Measurements from ENCODE around the gene OR2Y1. TPM values are rescaled to one million over a fixed set of nuclear protein-coding genes. Genes with fewer than 3 reads are reported as not detected.

The OR2Y1 gene

DNA sequence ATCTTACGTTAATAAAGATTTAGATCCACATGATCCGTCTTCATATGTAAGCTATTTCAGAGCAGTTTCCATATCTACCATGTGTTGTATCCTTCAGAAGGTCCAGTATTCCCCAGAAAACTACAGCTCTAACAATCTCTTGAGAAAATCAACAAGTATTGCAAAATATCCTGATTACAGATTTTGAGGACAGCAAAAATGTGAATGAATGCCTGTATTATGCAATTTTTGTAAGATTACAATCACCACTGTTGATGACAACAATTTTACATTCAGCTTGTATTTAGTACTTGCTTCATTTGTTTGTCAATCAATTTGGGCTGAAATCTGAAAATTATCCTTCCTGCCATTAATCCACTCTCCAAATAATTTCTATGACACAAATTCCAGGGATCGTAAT, 47.4 kb downstream of the OR2Y1 start:
- Histone ChIP-seq H3K4me2 (ENCODE audit: low read length) (no peak overlapping the region), H3K27ac (ENCODE audit: low read depth, low read length) (no peak overlapping the region), H3K9ac (ENCODE audit: low read length) (no peak overlapping the region), H2BK15ac (replicated peaks; ENCODE audit: low read depth) (no peak overlapping the region), H3K4me3 (ENCODE audit: low read length) (no peak overlapping the region), H4K8ac (ENCODE audit: low read depth, low read length) (no peak overlapping the region), H3K27me3 (ENCODE audit: insufficient read depth, low read length, poor library complexity) (no peaks in the 10 kb centered on the region), H3K36me3 (ENCODE audit: control insufficient read depth, insufficient read depth, low read length) (no peaks in the 10 kb centered on the region), H2BK5ac (ENCODE audit: low read length) (no peak overlapping the region), H3K56ac (ENCODE audit: low read length) (no peak overlapping the region), H2BK120ac (ENCODE audit: low read depth, low read length) (no peak overlapping the region), H2AK5ac (ENCODE audit: low read length) (no peak overlapping the region), H3K18ac (ENCODE audit: low read length) (no peak overlapping the region), H4K5ac (ENCODE audit: low read length) (no peak overlapping the region), H3K79me2 (ENCODE audit: control insufficient read depth, insufficient read depth, low read length) (no peaks in the 10 kb centered on the region), H3K4me1 (ENCODE audit: control insufficient read depth, low read depth, low read length) (peaks cover 4% of the 10 kb centered on the region), H3K79me1 (ENCODE audit: low read length) (no peaks in the 10 kb centered on the region), H3K23ac (ENCODE audit: low read length) (no peak overlapping the region), H3K4ac (ENCODE audit: low read depth, low read length) (no peak overlapping the region)
- no CpG with 5 or more reads among the region's 3 CpGs for WGBS (ENCODE audit: extremely low coverage, insufficient coverage, low lambda C conversion rate)
- no peak for DNase-seq

DNA sequence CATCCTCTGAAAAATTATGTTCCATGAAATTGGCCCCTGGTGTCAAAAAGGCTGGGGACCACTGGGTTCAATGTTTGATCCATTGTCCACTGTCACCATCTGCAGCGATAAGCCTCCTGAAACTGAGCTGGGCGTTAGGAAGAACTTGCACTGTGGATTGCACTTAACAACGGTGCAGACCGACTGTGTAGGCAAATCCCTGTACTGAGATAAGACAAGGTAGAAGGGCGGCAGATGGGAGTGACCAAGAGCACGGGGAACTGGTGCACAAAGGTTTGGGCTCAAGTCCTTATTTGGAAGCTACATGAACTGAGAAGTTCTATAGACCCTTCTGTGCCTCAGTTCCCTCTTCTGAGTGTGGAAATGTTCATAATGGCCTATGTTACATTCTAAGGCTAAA, 48.8 kb downstream of the OR2Y1 start:
- Histone ChIP-seq H4K5ac (ENCODE audit: low read length) (no peak overlapping the region), H3K23ac (ENCODE audit: low read length) (no peak overlapping the region), H4K8ac (ENCODE audit: low read depth, low read length) (no peak overlapping the region), H3K27ac (ENCODE audit: low read depth, low read length) (no peak overlapping the region), H2BK120ac (ENCODE audit: low read depth, low read length) (no peak overlapping the region), H3K79me1 (ENCODE audit: low read length) (no peaks in the 10 kb centered on the region), H3K9ac (ENCODE audit: low read length) (no peak overlapping the region), H3K56ac (ENCODE audit: low read length) (no peak overlapping the region), H3K79me2 (ENCODE audit: control insufficient read depth, insufficient read depth, low read length) (no peaks in the 10 kb centered on the region), H2BK15ac (replicated peaks; ENCODE audit: low read depth) (no peak overlapping the region), H2BK5ac (ENCODE audit: low read length) (no peak overlapping the region), H3K4ac (ENCODE audit: low read depth, low read length) (no peak overlapping the region), H3K27me3 (ENCODE audit: insufficient read depth, low read length, poor library complexity) (no peaks in the 10 kb centered on the region), H3K4me2 (ENCODE audit: low read length) (no peak overlapping the region), H3K36me3 (ENCODE audit: control insufficient read depth, insufficient read depth, low read length) (no peaks in the 10 kb centered on the region), H3K4me1 (ENCODE audit: control insufficient read depth, low read depth, low read length) (peaks cover 4% of the 10 kb centered on the region), H3K18ac (ENCODE audit: low read length) (no peak overlapping the region), H2AK5ac (ENCODE audit: low read length) (no peak overlapping the region), H3K4me3 (ENCODE audit: low read length) (no peak overlapping the region)
- no peak for DNase-seq
- no CpG with 5 or more reads among the region's 6 CpGs for WGBS (ENCODE audit: extremely low coverage, insufficient coverage, low lambda C conversion rate)

DNA sequence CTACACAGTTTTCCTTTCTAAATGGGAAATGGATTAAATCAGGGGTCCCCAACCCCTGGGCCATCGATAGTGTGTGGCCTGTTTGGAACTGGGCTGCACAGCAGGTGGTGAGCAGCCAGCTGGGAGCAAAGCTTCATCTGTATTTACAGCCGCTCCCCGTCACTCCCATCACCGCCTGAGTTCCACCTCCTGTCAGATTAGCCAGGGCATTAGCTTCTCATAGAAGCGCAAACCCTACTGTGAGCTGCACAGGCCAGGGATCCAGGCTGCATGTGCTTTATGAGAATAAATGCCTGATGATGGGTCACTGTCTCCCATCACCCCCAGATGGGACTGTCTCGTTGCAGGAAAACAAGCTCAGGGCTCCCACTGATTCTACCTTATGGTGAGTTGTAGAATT, 49.3 kb downstream of the OR2Y1 start:
- Histone ChIP-seq H4K5ac (ENCODE audit: low read length) (no peak overlapping the region), H2BK5ac (ENCODE audit: low read length) (no peak overlapping the region), H3K4me1 (ENCODE audit: control insufficient read depth, low read depth, low read length) (peaks cover 4% of the 10 kb centered on the region), H3K4ac (ENCODE audit: low read depth, low read length) (no peak overlapping the region), H3K9ac (ENCODE audit: low read length) (no peak overlapping the region), H4K8ac (ENCODE audit: low read depth, low read length) (no peak overlapping the region), H3K23ac (ENCODE audit: low read length) (no peak overlapping the region), H2BK15ac (replicated peaks; ENCODE audit: low read depth) (no peak overlapping the region), H3K4me3 (ENCODE audit: low read length) (no peak overlapping the region), H3K79me1 (ENCODE audit: low read length) (no peaks in the 10 kb centered on the region), H3K27me3 (ENCODE audit: insufficient read depth, low read length, poor library complexity) (no peaks in the 10 kb centered on the region), H2AK5ac (ENCODE audit: low read length) (no peak overlapping the region), H3K36me3 (ENCODE audit: control insufficient read depth, insufficient read depth, low read length) (no peaks in the 10 kb centered on the region), H2BK120ac (ENCODE audit: low read depth, low read length) (no peak overlapping the region), H3K4me2 (ENCODE audit: low read length) (no peak overlapping the region), H3K27ac (ENCODE audit: low read depth, low read length) (no peak overlapping the region), H3K79me2 (ENCODE audit: control insufficient read depth, insufficient read depth, low read length) (no peaks in the 10 kb centered on the region), H3K56ac (ENCODE audit: low read length) (no peak overlapping the region), H3K18ac (ENCODE audit: low read length) (no peak overlapping the region)
- no CpG with 5 or more reads among the region's 6 CpGs for WGBS (ENCODE audit: extremely low coverage, insufficient coverage, low lambda C conversion rate)
- DNase-seq = no peak

DNA sequence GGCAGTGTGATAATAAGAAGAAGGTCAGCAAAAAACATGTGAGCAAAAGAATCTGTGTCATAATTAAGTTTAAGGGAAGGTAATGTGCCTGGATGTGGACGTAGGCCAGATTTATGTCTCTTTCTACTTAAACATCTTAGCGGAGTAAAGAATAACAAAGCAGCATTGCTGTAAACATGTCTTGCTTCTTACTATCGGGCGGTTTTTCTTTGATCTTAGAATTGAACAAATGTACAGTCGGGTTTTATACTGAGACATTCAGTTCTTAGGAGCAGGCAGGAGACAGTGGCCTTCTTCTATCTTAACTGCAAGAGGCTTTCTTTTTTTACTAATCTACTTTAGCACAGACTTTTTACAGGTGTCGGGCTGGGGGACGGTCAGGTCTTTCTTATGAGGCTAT, 50.1 kb downstream of the OR2Y1 start:
- no peak overlapping the region for H2AK5ac ChIP-seq (ENCODE audit: low read length)
- H3K56ac ChIP-seq (ENCODE audit: low read length) = no peak overlapping the region
- H3K4me3 ChIP-seq (ENCODE audit: low read length) = no peak overlapping the region
- H4K5ac ChIP-seq (ENCODE audit: low read length) = no peak overlapping the region
- no peak overlapping the region for H4K8ac ChIP-seq (ENCODE audit: low read depth, low read length)
- no peak overlapping the region for H2BK15ac ChIP-seq (replicated peaks; ENCODE audit: low read depth)
- H3K79me2 ChIP-seq (ENCODE audit: control insufficient read depth, insufficient read depth, low read length) = no peaks in the 10 kb centered on the region
- H3K4me2 ChIP-seq (ENCODE audit: low read length) = no peak overlapping the region
- H3K27ac ChIP-seq (ENCODE audit: low read depth, low read length) = no peak overlapping the region
- peaks cover 4% of the 10 kb centered on the region for H3K4me1 ChIP-seq (ENCODE audit: control insufficient read depth, low read depth, low read length)
- no peaks in the 10 kb centered on the region for H3K27me3 ChIP-seq (ENCODE audit: insufficient read depth, low read length, poor library complexity)
- no peak overlapping the region for H3K18ac ChIP-seq (ENCODE audit: low read length)
- no peak overlapping the region for H3K4ac ChIP-seq (ENCODE audit: low read depth, low read length)
- WGBS (ENCODE audit: extremely low coverage, insufficient coverage, low lambda C conversion rate) = no CpG with 5 or more reads among the region's 7 CpGs
- H2BK120ac ChIP-seq (ENCODE audit: low read depth, low read length) = no peak overlapping the region
- H3K9ac ChIP-seq (ENCODE audit: low read length) = no peak overlapping the region
- H2BK5ac ChIP-seq (ENCODE audit: low read length) = no peak overlapping the region
- H3K36me3 ChIP-seq (ENCODE audit: control insufficient read depth, insufficient read depth, low read length) = no peaks in the 10 kb centered on the region
- no peaks in the 10 kb centered on the region for H3K79me1 ChIP-seq (ENCODE audit: low read length)
- no peak overlapping the region for H3K23ac ChIP-seq (ENCODE audit: low read length)
- no peak for DNase-seq

Small RNA genes lying within 50 kb of the gene (small RNA-seq; reads per million reads assigned to genes)
- not detected for gene RNU1-17P (ENCODE audit: insufficient read depth)

Measured in mesendoderm (in vitro differentiated cells).